SKM-1 (cell line): ENCODE results near the gene GRIK1.

Experiments used
- DNase-seq: peaks from one replicate; lab custom pipeline; 2025; ENCODE audit not compliant: unreplicated experiment; lab: John Stamatoyannopoulos, UW

The GRIK1 gene

DNA sequence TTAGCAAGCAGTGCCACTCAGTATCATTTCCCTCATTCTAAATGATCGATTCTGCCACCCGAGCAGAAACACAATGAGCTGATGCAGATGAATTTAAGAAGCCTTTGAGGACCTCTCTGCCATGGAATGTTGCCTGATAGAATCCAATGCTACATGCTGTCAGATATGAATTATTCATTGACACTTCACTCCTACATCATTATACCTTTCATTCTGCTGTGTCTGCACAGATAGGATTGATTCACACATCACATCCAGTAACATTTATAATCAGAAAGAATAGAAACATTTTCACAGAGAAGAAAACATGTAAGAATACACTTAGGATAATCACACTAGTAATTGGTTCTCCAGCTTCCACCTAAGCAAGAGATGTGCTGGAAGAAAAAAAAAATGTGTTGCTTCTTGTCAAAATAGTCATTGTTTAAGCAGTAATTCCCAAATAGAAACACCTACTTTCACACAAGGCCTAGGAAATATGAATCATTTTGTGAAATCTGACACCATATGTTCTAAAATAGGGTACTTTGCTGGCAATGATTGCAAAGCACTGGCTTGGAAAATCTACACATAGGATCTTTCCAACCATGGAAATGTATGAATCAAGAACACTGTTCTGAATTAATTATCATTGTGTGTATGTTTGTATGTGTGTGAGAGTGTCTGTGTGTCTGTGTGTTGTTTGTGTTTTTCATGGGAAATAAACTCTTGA lies 110.1 kb downstream of the GRIK1 start:
- DNase-seq: no peak

DNA sequence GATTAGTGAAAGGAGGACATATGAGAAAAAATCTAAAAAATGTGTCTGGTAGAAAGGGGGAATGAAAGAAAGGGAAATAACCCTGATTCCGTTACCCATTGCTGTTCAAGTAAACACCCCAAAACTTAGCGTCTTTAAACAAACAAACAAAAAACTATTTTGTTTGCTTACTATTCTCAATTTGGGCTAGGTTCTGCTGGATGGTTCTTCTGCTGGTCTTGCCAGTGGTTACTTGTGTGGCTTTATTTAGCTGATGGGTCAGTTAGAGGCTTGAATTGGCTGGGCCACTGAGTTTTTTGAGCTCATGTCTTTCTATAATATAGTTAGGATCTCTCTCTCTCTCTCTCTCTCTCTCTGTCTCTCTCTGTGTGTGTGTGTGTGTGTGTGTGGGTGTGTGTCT lies 112.1 kb downstream of the GRIK1 start:
- DNase-seq: no peak

DNA sequence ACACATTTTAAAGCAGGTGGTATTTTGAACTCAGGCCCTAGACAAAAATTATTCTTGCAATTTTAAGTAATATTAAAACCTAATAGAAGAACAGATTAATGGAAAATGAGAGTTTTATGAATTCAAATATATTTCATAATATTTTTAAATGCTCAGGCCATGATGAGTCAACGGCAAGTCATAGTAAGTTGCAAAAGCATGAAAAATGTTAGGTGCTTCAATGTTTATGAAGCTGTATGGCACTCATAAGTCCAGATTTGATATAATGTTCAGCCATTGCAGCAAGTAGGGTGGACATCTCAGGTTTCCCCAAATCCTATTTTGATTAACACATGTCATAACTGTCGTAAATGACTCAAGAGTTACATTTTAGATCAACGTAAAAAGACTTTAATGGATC lies 112.6 kb downstream of the GRIK1 start:
- DNase-seq: no peak

DNA sequence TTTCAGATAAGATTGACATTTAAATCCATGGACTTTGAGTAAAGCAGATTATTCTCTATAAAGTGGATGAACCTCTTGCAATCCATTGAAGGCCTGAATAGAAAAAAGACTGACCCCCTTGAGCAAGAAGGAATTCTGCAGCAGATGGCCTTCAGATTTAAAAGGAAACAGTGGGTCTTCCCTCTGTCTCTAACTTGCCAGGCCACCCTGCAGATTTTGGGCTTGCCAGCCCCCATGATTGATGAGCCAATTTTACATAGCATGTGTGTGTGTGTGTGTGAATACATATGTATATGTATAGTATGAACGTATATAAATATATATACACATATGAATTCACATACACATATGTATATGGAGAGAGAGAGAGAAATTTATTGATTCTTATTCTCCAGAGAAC lies 113.4 kb downstream of the GRIK1 start:
- DNase-seq: no peak

DNA sequence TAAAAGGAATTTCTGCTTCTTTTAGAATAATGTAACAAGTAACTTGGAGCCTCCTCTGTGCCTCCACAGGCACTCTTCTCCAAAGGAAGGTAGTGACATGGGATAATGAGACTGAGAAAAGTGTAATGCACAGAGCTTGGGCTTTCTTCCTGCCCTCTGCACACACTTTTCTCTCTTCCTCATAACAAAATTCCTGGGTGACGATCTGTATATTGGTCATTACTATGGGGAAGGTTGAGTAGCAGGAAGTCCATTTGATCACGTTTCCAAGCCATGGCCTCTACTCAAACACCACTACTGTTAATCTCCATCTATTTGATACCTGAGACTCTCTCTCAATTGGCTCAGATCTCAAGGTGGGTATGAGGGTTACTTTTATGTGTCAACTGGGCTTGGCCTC lies 113.9 kb downstream of the GRIK1 start:
- no peak for DNase-seq

DNA sequence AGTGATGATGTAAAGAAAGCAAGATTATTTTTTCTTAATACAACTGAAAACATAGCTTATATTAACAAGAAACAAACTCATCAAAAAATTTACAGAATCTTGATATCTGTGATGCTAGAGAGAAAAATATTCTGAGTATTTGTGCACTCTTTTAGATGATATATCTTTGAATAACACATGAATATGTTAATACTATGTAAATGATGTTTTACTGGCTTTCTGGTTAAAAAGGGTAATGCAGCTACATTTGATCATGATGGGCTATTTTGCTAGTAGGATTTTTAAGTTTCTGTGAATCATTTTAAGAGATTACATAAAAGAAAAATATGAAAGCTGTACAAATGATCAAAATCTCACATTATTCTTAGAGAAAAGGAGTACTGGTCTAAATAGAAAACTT lies 114.5 kb downstream of the GRIK1 start:
- no peak for DNase-seq

DNA sequence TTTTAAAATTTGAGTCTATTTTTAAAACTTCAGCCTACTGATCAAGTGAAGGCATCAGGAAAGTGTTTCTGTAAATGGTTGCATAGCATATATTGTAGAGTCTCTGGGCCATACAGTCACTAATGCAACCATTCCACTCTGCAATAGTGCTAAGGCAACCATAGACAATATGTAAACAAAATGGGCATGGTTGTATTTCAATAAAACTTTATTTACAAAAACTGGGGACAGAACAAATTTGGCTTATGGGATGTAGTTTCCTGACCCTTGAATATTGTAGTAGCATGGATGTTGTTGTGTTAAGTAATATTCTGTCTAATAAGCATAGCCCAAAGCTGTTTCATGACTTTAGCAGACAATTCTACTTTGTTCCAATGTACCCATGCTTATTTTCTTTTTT lies 117.7 kb downstream of the GRIK1 start:
- no peak for DNase-seq

DNA sequence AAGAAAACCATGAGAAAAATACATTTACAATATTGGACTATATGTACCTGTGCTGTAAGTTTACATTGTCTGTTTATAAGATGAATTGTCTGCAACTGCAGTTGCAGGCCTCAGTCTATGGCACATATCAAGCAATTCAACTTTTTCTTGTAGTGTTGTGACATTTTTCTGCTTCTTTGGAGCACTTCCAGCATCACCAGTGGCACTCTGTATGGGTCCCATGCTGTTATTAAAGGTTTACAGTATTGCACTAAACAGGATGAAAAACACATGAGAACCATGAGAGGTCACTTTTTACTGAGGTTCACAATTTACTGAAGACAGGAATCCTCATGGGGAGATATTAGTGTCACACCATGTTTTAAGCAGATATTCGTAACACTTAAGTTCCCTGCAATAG lies 118.6 kb downstream of the GRIK1 start:
- DNase-seq: no peak

DNA sequence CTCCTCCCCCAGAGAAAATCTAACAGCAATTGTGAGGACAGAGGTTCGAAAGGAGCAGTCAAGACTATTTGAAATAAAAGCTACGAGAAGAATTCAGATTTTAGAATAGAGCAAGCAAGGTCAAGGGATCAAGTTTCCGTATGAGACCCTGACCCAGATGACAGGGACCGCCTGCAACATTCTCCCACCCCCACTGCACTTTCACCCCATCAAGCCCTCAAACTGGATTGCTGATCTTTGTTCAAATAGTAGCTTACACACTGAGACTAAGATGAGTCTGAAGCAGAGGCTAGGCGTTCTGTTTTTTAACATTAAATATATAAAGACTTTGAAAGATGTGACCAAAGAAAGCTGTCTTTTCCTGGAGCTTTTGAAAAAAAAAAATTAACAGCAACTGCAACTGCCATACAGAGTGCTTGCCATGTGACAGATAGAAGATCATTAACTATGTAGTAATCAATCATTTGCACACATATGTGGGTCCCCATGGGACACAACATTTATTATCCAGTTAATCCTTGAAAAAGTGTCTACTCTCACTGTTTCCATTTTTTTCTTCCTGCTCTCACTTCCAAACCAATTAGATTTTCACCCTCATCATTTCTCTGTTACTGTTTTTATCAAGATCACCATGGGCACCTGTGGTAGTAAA lies 120.0 kb downstream of the GRIK1 start:
- DNase-seq: no peak

DNA sequence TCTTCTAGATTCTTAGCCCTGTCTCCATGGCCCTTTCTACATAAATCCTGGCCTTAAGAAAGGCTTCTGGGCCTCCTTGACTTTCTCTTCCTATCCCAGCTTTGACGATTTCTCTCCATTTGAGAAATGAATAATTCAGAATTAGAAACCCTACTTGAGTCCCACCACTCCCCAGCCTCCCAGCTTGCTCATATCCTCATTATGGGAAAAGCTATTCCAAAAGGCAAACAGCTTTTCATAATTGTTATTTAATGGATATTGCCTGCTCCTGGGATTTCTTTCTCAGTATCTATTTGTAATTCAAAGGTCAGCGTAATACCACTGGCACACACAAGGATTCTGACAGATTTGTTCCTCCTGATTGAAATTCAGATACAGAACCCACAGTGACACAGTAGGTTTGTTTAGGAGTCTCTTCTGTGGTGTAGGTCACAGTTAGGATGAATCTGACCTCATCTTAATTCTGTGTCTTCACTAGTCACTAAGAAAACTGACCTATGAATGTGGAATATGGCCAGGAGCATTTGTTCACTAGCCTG lies 121.3 kb downstream of the GRIK1 start:
- DNase-seq: no peak

DNA sequence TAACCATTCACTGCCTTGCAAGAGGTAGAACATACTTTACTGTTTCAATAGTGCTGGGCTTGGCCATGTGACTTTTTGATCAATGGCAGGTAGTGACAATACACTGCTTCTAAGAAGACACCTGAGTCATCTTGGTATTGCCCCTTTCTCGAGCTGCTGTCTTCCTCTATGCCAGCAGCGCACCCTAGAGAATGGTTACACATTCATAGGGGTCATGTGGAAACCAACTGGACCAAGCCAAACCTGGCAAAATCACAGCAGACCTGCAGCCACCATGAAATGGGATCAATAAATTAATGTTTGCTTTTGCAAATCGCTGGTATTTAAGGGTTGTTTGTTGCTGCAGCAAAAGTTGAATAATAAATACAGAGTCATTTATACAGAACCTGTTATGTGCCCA lies 122.3 kb downstream of the GRIK1 start:
- DNase-seq: no peak

DNA sequence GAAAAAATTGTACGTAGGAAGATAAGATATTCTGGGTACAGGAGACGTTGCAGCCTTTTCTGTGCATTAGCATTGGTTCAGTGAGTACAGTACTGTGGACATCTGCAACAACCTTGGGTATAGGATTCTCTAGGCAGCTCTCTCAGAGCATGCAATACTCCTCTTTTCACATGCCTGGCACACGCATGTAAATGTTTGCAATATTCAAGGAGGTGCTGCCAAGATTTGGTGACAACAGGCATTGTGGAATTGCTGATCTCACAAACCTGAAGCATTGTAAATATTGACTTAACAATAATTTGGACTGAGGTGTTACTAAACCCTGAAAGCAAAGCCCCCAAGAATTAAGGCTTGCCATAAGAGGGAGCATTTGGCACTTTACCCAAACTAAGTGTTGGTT lies 126.8 kb downstream of the GRIK1 start:
- no peak for DNase-seq

DNA sequence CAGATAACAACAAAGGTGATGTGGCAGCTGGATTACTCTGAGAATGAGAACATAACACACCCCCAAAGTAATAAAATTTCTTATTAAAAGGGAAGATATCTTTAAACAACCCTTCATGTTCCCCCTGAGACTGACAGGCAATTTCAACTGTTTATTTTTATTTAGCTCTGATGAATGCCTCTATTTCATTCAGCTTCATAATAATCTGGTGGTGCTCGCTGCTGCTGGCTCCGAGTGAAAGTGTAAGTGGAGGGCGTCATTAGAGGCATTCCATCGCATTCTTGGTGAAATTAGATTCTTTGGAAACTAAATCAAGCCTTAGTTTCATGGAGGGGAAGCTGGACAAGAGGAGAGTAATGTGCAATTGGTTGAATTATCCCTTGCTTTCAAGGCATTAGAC lies 128.9 kb downstream of the GRIK1 start:
- DNase-seq: no peak

DNA sequence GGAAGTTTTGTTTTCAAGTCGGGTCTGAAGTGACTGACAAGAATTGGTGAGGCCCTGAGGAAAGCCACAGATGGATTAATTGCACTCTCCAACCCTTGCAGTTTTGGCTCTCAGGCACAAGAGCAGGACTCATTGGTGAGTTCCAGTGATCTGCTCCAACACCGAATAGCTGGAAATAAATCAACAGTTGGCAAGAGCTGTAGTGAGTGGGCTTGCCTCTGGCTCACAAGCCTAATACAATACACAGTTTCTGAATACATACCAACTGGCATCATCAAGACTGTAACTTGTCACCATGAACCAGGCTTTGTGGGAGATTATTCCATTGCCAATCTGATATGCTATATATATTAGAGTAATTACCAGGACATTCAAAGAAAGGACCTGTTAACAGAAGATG lies 131.6 kb downstream of the GRIK1 start:
- DNase-seq: no peak

DNA sequence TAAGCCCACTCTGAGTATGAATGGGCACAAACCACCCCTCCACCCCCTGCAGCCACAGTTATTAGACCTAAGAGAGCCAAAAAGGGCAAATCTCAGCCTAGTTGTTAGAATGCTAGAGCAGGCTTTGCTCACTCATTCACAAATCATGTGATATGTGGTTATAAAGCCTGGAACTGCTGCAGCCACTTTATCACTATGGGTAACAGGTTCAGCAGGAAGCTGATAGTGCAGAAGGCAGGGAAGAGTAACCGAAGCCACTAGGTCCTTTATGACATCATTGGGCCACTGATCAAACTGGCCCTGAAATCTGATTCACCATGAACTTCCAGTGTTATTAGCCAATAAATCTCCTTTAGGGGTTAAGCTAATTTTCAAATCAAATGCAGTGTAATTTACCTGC lies 134.7 kb downstream of the GRIK1 start:
- no peak for DNase-seq

DNA sequence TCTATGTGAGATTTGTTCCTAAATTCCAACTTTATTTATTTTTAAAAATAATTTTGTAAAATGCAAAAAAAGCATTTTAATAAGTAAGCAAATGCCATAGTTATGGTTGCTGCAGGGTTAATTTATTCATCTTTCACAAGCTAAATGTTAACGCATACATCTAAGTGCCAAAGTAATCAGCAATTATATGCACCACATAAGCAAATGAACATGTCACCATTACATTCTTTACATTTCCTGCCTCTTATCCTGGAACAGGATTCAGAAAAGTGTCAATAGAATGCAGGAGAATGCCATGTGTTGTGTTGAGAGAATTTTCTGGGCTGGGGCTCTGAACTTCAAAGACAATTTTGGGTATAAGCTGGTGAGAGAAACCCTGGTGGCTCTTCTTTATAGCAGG lies 136.6 kb downstream of the GRIK1 start:
- DNase-seq: no peak

DNA sequence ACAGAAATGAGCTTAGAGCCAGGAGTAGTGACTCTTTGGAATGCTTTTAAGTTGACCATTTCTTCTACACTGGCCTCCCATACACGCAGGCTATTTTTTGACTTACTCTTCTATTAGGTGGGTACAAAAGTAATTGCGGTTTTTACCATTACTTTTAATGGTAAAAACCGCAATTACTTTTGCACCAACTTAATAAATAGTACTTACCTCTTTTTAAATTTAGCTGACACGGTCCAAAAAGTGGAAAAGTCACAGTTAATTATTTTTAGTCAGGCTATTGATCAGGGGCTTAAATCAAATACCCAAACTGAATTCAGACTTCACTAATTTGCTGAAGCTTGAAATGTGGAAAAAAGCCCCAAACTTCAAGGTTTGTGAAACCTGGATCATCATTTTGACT lies 138.7 kb downstream of the GRIK1 start:
- DNase-seq: no peak

DNA sequence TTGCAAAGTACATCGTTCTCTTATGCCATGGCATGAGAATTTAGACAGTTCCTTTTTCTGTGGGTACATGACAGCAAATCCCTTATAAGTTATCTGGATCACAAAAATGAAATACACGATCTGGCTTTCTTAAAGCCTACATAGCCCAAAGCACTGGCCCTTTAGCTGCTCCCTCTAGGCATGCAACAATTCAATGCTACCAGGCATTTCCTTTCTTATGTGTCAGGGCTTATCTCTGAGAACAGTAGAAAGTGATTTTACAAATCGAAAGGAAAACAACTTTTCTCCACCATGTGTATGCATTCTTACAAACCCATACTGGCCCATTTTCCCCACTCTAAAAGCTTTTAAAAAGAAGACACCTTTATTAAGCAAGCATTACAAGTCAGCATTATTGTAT lies 139.7 kb downstream of the GRIK1 start:
- no peak for DNase-seq

DNA sequence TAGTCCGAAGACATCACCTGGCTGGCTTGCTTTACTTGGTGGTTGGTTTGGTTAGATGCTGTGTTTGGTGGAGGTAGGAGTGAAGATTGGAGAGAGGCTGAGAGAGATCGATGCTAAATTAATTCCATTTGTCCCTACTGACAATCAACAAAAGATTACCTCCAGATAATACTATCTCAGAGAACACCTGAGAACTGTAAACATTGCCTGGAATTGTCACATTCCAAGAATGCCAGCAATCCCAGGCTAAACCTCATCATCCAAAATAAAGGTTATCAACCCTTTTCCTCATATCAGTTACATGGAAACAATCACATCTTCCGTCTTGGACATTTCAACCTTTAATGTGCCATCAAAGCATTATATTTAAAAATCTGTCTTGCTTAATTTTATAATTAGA lies 141.0 kb downstream of the GRIK1 start:
- DNase-seq: no peak

DNA sequence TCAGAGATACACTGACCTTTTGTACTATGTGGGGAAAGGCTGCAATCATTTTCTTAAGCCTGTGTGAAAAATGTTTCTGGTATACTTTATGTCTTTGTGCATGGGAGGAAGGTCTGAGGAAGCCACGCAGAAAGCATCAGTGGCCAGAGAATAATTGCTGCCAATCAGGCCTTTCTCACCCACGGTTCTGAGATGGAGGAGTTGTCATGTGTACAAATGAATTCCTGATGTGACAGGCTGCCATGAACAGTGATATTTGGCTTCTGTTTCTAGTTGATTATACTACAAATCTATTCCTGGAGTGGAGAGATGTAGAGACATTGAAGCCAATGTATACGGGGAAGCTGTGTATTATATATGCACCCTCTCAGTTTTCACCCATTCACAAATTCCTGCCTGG lies 142.6 kb downstream of the GRIK1 start:
- DNase-seq: no peak

DNA sequence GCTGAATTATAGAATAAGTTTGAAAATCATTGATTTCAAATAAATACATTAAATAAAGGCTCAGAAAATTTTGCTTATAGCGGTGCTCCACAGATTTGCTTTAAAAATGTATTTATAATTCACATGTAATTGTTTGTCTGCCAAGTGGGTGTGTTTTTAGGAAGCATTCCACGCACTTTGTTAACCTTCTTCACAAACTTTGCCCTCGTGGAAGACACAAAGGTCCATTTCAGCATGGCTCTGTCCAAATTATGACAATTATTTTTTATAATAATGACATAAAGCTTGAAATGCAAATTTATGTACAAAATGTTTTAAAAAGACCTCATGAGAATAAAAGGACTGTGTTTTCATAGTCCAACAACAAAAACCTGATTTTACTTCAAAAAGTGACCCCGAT lies 146.1 kb downstream of the GRIK1 start:
- DNase-seq: no peak

DNA sequence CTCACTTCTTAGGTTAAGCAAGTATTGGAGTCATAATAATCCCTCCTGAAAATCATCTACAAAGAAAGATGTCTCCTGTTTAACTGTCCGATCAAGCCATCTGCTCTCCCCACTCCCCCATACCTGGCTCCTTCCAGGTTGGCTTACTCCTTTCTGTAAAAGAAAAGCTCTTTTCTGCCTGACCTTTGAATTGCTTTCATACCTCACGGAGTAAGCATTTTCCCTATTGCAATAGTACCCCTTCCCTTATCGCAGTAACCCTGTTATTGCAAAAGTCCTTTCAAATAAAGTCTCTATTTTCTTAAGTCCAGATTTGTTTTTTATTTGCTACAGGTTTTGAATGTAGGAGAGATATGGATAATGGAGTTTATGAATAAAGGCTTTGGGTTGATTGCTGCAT lies 150.4 kb downstream of the GRIK1 start:
- DNase-seq: no peak

DNA sequence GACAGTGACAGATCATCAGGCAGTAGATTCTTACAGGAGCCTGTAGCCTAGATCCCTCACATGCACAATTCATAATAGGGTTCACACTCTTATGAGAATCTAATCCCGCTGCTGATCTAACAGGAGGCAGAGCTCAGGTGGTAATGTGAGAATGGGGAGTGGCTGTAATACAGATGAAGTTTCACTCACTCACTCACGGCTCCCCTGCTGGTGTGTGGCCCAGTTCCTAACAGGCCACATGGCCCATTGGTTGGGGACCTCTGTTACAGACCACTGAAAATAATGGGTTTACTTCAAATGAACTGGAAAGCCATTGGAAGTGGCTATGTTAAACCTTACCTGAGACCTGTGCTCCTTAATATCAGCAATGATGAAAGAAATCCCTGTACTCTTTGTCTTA lies 151.0 kb downstream of the GRIK1 start:
- no peak for DNase-seq
